Subcutaneous adipose tissue (tissue), 4 donors: ENCODE data around the gene TMEM269. TPM values are rescaled to one million over a fixed set of nuclear protein-coding genes. Genes with fewer than 3 reads are reported as not detected.

ENCODE experiments used
- total RNA-seq, 4 donors: library from RNA; depleted of rRNA; stranded (reverse); fragments of >200 nt; gene quantifications; one replicate each; pipeline ENCODE4 v1.1.0, GENCODE V29; 2016
- TF ChIP-seq, protein P1 (sequence below): fragments of 450-650 bp; IDR thresholded peaks from one replicate; pipeline ENCODE4 v1.5.1; 2016; ENCODE audit warnings: low read depth, mild to moderate bottlenecking, control low read depth, antibody characterized with exemption, moderate library complexity

Gene TMEM269, protein sequence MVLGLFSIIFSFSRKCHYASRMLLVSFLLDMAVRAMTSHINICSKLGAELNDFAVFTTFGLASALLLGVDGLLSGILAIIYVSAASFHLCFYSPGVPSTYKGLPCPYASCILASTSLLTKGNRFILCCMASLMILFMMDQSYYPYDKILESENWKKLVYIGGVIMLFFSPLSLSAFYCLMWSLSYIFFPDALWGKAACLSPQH
- total RNA-seq: under 1 TPM in 1 of 4 donors, not detected in 3; 0.51 TPM

DNA sequence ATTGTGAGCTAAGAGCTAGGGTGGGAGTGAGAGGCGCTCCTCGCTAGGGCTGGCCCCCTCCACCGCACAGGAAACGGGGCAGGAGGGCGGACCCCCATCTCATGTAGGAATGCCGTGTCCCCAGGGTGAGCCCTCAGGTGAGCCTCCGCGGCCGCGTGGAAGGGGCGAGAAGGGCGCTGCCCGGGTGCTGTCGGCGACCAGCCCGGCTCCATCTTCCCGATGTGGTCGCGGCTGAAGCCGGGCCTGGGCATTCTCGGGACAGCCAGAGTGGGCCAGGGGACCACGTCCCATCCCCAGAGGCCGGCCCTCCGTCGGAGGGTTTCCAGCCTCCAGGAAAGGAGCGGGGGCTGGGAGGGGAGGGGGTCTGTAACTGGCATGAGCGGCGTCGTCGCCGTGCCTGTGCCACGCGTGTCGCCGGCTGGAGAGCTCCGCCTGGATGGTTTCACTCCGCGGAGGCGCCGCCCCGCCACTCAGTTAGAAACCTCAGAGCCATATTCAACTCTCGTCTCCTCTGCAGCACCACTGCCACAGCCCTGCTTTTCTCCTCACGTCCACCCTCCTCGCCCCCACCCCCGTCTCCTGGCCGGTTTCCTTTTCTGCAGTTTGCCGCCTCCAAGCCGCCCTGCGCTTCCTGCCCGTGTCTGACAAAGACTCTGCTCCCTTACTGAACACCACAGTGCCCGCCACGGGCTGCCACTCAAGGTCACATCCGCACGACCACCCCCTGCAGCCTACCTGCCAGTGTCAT, at the start of gene TMEM269:
TSS of gene TMEM269 (plus strand) at position 46 of the 748 bp plus-strand sequence. CDS start 4,903 bp downstream, outside the sequence.
- TF ChIP-seq, protein P1, sequence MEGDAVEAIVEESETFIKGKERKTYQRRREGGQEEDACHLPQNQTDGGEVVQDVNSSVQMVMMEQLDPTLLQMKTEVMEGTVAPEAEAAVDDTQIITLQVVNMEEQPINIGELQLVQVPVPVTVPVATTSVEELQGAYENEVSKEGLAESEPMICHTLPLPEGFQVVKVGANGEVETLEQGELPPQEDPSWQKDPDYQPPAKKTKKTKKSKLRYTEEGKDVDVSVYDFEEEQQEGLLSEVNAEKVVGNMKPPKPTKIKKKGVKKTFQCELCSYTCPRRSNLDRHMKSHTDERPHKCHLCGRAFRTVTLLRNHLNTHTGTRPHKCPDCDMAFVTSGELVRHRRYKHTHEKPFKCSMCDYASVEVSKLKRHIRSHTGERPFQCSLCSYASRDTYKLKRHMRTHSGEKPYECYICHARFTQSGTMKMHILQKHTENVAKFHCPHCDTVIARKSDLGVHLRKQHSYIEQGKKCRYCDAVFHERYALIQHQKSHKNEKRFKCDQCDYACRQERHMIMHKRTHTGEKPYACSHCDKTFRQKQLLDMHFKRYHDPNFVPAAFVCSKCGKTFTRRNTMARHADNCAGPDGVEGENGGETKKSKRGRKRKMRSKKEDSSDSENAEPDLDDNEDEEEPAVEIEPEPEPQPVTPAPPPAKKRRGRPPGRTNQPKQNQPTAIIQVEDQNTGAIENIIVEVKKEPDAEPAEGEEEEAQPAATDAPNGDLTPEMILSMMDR: no peak

DNA sequence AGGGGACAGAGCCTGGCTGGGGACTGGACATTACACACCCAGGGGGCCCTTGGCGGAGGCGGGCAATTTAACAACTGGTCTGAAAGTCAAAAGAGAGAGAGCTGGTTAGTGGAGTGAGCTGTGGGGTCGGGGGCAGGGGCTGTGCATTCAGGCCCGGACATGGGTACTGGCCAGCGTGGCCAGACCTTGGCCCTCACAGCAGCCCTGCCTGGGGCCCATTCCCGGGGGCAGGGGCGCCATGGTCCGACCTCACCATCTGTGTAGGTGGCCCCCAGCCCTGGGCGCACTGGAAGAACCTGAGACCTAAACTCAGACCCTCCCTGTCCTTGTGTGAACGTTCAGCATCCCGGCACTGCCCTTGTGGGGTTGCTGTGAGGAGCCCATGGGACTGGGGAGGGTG, 49.7 kb upstream of the TMEM269 start:
- TF ChIP-seq, protein P1: no peak

DNA sequence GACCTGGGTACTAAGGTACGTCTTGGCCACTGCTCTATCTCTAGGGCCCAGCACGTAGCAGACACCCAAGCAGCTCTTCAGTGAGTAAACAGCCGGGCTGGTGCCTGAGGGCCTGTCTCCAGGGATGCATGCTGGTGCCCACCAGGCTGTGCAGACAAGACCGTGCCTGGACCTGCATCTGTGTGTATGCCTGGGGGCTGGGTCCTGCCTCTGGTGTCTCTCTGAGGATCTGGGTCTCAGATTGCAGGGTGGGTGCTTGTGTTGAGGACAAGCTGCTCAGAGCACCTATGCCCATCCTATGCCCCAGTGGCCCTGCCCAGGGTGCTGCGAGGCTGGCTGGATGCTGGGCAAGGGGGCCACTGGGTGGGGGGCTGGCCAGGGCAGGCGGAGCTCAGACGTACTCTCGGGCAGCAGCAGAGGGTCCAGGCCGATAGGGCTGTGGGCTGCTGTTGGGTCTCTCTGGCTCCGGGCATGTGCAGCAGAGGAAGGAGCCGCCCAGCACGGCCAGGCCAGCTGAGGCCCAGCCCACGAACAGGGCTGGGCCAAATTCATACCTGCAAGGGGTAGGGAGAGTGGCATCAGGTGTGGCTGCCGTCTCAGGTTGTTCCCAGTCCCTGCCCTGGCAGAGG, 49.2 kb upstream of the TMEM269 start:
- TF ChIP-seq, protein P1: no peak

DNA sequence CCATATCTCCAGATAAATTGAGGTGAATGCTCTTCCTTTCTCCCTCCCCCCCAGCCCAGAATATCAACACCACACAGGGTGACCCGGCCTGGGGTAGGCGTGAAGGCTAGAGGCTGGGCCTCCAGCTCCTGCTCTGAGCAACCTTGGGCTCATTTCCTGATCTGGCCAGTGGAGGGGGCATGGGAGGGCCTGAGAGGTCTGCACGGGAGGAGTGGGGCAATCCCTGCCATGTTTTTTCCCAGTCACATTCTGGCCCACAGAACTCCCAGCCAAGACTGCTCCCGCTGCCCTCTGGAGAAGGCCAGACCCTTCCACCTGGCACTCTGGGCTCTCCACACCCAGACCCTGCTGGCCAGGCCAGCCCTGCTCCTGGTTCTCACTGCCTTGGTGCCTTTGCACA, 48.6 kb upstream of the TMEM269 start:
- TF ChIP-seq, protein P1: no peak

DNA sequence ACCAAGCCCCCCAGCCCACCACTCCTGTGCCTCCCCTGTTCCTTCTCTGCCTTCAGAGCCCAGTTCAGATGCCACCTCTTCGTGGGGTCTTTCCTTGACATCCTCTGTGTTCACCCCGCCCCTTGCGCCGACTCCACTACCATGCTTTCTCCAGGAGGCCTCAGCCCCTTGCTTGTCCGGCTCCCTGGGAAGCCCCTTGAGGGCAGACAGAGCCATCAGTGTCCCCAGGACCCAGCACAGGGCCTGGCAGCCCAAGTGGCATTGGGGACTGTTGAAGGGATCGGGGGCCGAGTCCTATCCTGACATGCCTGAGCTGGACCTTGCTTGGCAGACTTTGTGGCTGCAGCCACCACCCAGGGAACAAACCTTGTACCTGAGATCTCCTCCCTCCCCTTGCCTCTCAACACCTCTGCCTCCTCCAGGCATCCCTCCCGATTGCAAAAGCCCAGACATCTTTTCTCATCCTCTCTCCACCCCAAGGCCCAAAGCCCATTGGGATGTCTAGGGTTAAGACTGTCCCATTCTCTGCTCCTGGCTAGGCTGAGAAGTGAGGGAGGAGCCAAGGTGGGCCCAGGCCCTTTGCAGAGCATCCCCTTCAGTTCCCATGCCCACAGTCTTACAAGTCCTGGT, 48.1 kb upstream of the TMEM269 start:
- TF ChIP-seq, protein P1: no peak

DNA sequence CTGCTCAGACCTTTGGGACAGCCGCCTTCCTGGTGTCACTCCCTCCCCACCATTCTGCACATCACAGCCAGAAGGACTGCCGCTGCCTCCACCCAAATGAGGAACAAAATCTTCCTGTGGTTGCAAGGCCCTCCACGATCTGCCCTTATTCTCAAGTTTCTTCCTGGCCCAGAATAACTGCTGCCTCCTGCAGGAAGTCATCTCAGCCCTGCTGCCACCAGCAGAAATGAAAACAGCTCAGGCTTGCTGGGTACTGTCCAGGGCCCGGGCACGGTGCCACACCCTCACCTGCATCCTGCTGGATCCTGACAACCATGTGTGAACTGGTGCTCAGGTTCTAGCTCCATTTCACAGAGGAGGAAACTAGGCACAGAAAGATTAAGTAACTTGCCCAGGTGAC, 47.5 kb upstream of the TMEM269 start:
- TF ChIP-seq, protein P1: no peak
